Smooth muscle cell (in vitro differentiated cells): ENCODE results near the gene BCHE. TPM values are rescaled to one million over a fixed set of nuclear protein-coding genes. Genes with fewer than 3 reads are reported as not detected.

ENCODE experiments used
- DNase-seq: peaks from one replicate; lab custom pipeline; 2025; ENCODE audit not compliant: unreplicated experiment; lab: John Stamatoyannopoulos, UW
- H2AFZ ChIP-seq: fragments of 200-600 bp; sonication (generic); 2 replicates; pipeline ENCODE4 v1.6.0; 2016; ENCODE audit warnings: antibody characterized with exemption, low read depth, mild to moderate bottlenecking
- H3F3A ChIP-seq: fragments of 200-600 bp; sonication (generic); 2 replicates; pipeline ENCODE4 v1.6.0; 2017; ENCODE audit warnings: antibody characterized with exemption, low read depth
- H3K27ac ChIP-seq: fragments of 200-600 bp; sonication (generic); 2 replicates; pipeline ENCODE4 v1.5.1; 2016; ENCODE audit warnings: low read depth, mild to moderate bottlenecking
- H3K27me3 ChIP-seq: fragments of 200-600 bp; sonication (generic); 2 replicates; pipeline ENCODE4 v1.6.1; 2016; ENCODE audit warnings: low read depth, mild to moderate bottlenecking
- H3K36me3 ChIP-seq: fragments of 200-600 bp; sonication (generic); 2 replicates; pipeline ENCODE4 v1.5.1; 2016; ENCODE audit warnings: low read depth
- H3K4me1 ChIP-seq: fragments of 200-600 bp; sonication (generic); 2 replicates; pipeline ENCODE4 v1.5.1; 2016; ENCODE audit warnings: low read depth
- H3K4me2 ChIP-seq: fragments of 200-600 bp; sonication (generic); 2 replicates; pipeline ENCODE4 v1.6.0; 2016; ENCODE audit warnings: mild to moderate bottlenecking
- H3K4me3 ChIP-seq: fragments of 200-600 bp; sonication (generic); 2 replicates; pipeline ENCODE4 v1.5.1; 2016; ENCODE audit warnings: mild to moderate bottlenecking
- H3K79me2 ChIP-seq: fragments of 200-600 bp; sonication (generic); 2 replicates; pipeline ENCODE4 v1.6.0; 2016; ENCODE audit warnings: low read depth, mild to moderate bottlenecking
- H3K9ac ChIP-seq: fragments of 200-600 bp; sonication (generic); 2 replicates; pipeline ENCODE4 v1.6.0; 2016; ENCODE audit warnings: low read depth
- H3K9me3 ChIP-seq: fragments of 200-600 bp; sonication (generic); replicated peaks from 2 replicates; pipeline ENCODE4 v1.5.1; 2016; ENCODE audit warnings: low read depth
- H4K20me1 ChIP-seq: fragments of 200-600 bp; sonication (generic); 2 replicates; pipeline ENCODE4 v1.6.0; 2016; ENCODE audit warnings: low read depth
- WGBS: methylation state at CpG from one replicate; pipeline ENCODE4 v1.1.7; 2016; ENCODE audit warnings: low lambda C conversion rate; 5-methylcytosine and 5-hydroxymethylcytosine counted together
- polyA plus RNA-seq: library from polyadenylated mRNA; unstranded; fragments of >200 nt; fragmentation: Nextera tagmentation; extraction: Ambion mirVana; gene quantifications from 2 replicates; pipeline ENCODE4 v1.2.1, GENCODE V29; 2016
- total RNA-seq: library from RNA; depleted of rRNA; stranded (reverse); fragments of >200 nt; gene quantifications from 2 replicates; pipeline ENCODE4 v1.2.3, GENCODE V29; 2014
- TF ChIP-seq, protein P1 (sequence below): fragments of 200-600 bp; sonication (generic); IDR thresholded peaks from 2 replicates; pipeline ENCODE4 v1.5.1; 2017; ENCODE audit warnings: borderline replicate concordance, mild to moderate bottlenecking, antibody characterized with exemption; ENCODE audit not compliant: insufficient read depth, poor library complexity, severe bottlenecking

The BCHE gene
- total and polyA plus RNA-seq, 2 experiments from 2014 or later: 0.22 TPM; not detected in 1

DNA sequence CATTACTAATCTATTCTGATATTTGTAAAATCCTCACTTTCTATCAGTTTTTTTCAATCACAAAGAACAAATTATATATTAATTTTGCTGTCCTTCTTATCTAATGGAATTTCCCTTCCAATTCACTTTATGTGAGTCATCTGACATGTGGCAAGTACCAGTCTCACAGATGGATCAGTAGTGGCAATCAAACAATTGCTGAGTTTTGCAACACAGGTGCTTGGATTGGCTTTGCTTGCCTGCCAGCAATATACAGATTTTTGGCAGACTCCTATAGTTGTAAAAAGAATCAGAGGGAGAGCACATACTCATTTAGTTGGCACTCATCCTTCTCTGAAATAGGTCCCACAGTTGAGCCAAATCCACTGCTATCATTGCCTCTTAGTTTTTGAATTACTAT, 83.7 kb downstream of the BCHE start:
- Histone ChIP-seq H3K9ac (no peak overlapping the region), H3K4me1 (no peaks in the 10 kb centered on the region), H2AFZ (no peak overlapping the region), H3K27me3 (no peaks in the 10 kb centered on the region), H3F3A (no peaks in the 10 kb centered on the region), H3K4me2 (no peak overlapping the region), H3K36me3 (no peaks in the 10 kb centered on the region), H3K27ac (no peak overlapping the region), H3K79me2 (no peaks in the 10 kb centered on the region), H4K20me1 (no peaks in the 10 kb centered on the region), H3K4me3 (no peak overlapping the region), H3K9me3 (no peaks in the 10 kb centered on the region)
- no peak for DNase-seq
- TF ChIP-seq, protein P1, sequence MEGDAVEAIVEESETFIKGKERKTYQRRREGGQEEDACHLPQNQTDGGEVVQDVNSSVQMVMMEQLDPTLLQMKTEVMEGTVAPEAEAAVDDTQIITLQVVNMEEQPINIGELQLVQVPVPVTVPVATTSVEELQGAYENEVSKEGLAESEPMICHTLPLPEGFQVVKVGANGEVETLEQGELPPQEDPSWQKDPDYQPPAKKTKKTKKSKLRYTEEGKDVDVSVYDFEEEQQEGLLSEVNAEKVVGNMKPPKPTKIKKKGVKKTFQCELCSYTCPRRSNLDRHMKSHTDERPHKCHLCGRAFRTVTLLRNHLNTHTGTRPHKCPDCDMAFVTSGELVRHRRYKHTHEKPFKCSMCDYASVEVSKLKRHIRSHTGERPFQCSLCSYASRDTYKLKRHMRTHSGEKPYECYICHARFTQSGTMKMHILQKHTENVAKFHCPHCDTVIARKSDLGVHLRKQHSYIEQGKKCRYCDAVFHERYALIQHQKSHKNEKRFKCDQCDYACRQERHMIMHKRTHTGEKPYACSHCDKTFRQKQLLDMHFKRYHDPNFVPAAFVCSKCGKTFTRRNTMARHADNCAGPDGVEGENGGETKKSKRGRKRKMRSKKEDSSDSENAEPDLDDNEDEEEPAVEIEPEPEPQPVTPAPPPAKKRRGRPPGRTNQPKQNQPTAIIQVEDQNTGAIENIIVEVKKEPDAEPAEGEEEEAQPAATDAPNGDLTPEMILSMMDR: no peak

GRCh38 chr3:165751637-165752036, 85.6 kb downstream of the BCHE start:
- no peaks in the 10 kb centered on the region for H3K27me3 ChIP-seq
- 81% methylated on average over 7 of the region's 7 CpGs for WGBS
- H3K36me3 ChIP-seq: no peaks in the 10 kb centered on the region
- DNase-seq: no peak
- no peak overlapping the region for H3K9ac ChIP-seq
- no peaks in the 10 kb centered on the region for H3K9me3 ChIP-seq
- TF ChIP-seq, protein P1: no peak
- H3K4me1 ChIP-seq: no peaks in the 10 kb centered on the region
- H3K4me3 ChIP-seq: no peak overlapping the region
- no peak overlapping the region for H2AFZ ChIP-seq
- H3F3A ChIP-seq: no peaks in the 10 kb centered on the region
- H3K4me2 ChIP-seq: no peak overlapping the region
- no peak overlapping the region for H3K27ac ChIP-seq
- no peaks in the 10 kb centered on the region for H4K20me1 ChIP-seq
- no peaks in the 10 kb centered on the region for H3K79me2 ChIP-seq

GRCh38 chr3:165749821-165750220, 87.4 kb downstream of the BCHE start:
- H3K27me3 ChIP-seq: no peaks in the 10 kb centered on the region
- no peaks in the 10 kb centered on the region for H3K4me1 ChIP-seq
- H3K36me3 ChIP-seq: no peaks in the 10 kb centered on the region
- no peaks in the 10 kb centered on the region for H3K79me2 ChIP-seq
- H2AFZ ChIP-seq: no peak overlapping the region
- H3F3A ChIP-seq: no peaks in the 10 kb centered on the region
- H3K4me3 ChIP-seq: no peak overlapping the region
- H3K4me2 ChIP-seq: no peak overlapping the region
- no peaks in the 10 kb centered on the region for H3K9me3 ChIP-seq
- TF ChIP-seq, protein P1: no peak
- no peaks in the 10 kb centered on the region for H4K20me1 ChIP-seq
- no peak overlapping the region for H3K9ac ChIP-seq
- H3K27ac ChIP-seq: no peak overlapping the region
- no peak for DNase-seq

DNA sequence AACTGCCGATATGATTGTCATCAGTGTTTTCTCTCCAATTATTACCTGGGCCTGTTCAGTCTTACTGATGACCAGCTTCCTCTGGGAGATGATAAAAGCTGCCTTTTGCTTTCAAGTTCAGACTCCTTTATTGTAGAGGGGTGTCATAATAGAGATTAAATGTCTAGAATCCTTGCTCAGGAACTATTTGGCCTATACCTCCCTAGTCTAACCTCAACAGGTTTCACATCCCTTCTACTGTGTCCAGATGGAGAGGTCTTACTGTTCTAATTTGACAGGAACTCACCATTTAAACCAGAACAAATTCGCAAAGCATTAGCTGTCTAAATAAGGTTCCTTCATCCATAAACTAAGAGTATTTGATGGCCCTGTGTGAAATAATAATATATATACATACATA, 88.0 kb downstream of the BCHE start:
- H3K79me2 ChIP-seq: no peaks in the 10 kb centered on the region
- no peaks in the 10 kb centered on the region for H3K9me3 ChIP-seq
- H3K27ac ChIP-seq: no peak overlapping the region
- TF ChIP-seq, protein P1: no peak
- H3K4me3 ChIP-seq: no peak overlapping the region
- no peak overlapping the region for H3K4me2 ChIP-seq
- no peaks in the 10 kb centered on the region for H3K27me3 ChIP-seq
- H2AFZ ChIP-seq: no peak overlapping the region
- no peaks in the 10 kb centered on the region for H3F3A ChIP-seq
- WGBS: 92% methylated on average over 2 of the region's 2 CpGs
- H4K20me1 ChIP-seq: no peaks in the 10 kb centered on the region
- no peak overlapping the region for H3K9ac ChIP-seq
- DNase-seq: no peak
- H3K4me1 ChIP-seq: no peaks in the 10 kb centered on the region
- no peaks in the 10 kb centered on the region for H3K36me3 ChIP-seq
